Measurements from ENCODE around the gene KAZALD1. TPM values are rescaled to one million over a fixed set of nuclear protein-coding genes. Genes with fewer than 3 reads are reported as not detected.

KAZALD1 gene
- total and polyA plus RNA-seq, 7 donors: 0.49 to 40.2 (median 3.9) TPM

GRCh38 chr10:101014966-101015581, 46.7 kb upstream of the KAZALD1 start:
- Histone ChIP-seq H3K27ac (no peak overlapping the region), H3K36me3 (no peaks in the 10 kb centered on the region), H3K9me3 (no peaks in the 10 kb centered on the region), H3K27me3 (peaks cover 0 to 18% (median 6%) of the 10 kb centered on the region in 3 donors), H3K4me3 (no peak overlapping the region), H3K4me1 (peaks cover 0 to 31% (median 28%) of the 10 kb centered on the region in 4 donors)
- intact Hi-C loops (cut with DNase I): no loop called here
- no peak for DNase-seq
- TF ChIP-seq POLR2AphosphoS5 (IDR thresholded peaks at IDR 0.05) (no peak), CTCF (IDR thresholded peaks at IDR 0.05) (no peak), EP300 (IDR thresholded peaks at IDR 0.05) (no peak), POLR2A (IDR thresholded peaks at IDR 0.05) (no peak)
- 44 to 46% methylated on average over 7 of the region's 7 CpGs for WGBS, 2 donors

- TF ChIP-seq CTCF (IDR thresholded peaks at IDR 0.05): no peak
- TF ChIP-seq POLR2A (IDR thresholded peaks at IDR 0.05): no peak
- TF ChIP-seq POLR2AphosphoS5 (IDR thresholded peaks at IDR 0.05): no peak
- no peak for TF ChIP-seq EP300 (IDR thresholded peaks at IDR 0.05)
- Histone ChIP-seq H3K27ac (no peak overlapping the region), H3K27me3 (peaks cover 0 to 18% (median 6%) of the 10 kb centered on the region in 3 donors), H3K9me3 (no peaks in the 10 kb centered on the region), H3K4me3 (no peak overlapping the region), H3K36me3 (no peaks in the 10 kb centered on the region), H3K4me1 (peaks cover 0 to 31% (median 28%) of the 10 kb centered on the region in 4 donors)
- intact Hi-C loops (cut with DNase I): no loop called here
- no peak for DNase-seq
- 92% methylated on average over 8 of the region's 8 CpGs for WGBS, 2 donors
Measured at GRCh38 chr10:101015582-101015973, 46.2 kb upstream of the KAZALD1 start.

DNA sequence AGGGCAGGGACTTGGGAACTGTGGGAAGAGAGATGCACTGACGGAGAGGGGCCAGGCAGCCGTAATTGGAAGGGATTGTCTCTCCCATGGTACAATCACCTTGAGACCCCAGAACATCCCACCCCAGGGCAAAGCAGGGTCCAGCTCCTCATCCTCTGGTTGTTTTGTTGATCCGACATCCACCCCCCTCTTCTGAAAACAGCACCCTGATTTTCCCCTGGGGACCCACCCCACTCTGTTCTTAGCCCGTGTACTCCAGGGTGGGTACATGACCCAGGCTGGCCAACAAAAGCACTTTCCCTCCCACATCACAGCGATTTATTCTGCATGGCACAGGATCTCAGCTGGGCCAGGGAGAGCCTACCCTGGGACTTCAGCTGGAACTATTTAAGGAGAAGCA, 45.0 kb upstream of the KAZALD1 start:
- Histone ChIP-seq H3K27ac (no peak overlapping the region), H3K27me3 (peaks cover 0 to 18% (median 6%) of the 10 kb centered on the region in 3 donors), H3K4me3 (no peak overlapping the region), H3K36me3 (no peaks in the 10 kb centered on the region), H3K9me3 (no peaks in the 10 kb centered on the region), H3K4me1 (peaks cover 0 to 31% (median 28%) of the 10 kb centered on the region in 4 donors)
- intact Hi-C loops (cut with DNase I): no loop called here
- DNase-seq: no peak
- WGBS, 2 donors: 75 to 82% methylated on average over 5 of the region's 5 CpGs
- TF ChIP-seq CTCF (IDR thresholded peaks at IDR 0.05): no peak
- no peak for TF ChIP-seq EP300 (IDR thresholded peaks at IDR 0.05)
- TF ChIP-seq POLR2AphosphoS5 (IDR thresholded peaks at IDR 0.05): no peak
- no peak for TF ChIP-seq POLR2A (IDR thresholded peaks at IDR 0.05)

DNA sequence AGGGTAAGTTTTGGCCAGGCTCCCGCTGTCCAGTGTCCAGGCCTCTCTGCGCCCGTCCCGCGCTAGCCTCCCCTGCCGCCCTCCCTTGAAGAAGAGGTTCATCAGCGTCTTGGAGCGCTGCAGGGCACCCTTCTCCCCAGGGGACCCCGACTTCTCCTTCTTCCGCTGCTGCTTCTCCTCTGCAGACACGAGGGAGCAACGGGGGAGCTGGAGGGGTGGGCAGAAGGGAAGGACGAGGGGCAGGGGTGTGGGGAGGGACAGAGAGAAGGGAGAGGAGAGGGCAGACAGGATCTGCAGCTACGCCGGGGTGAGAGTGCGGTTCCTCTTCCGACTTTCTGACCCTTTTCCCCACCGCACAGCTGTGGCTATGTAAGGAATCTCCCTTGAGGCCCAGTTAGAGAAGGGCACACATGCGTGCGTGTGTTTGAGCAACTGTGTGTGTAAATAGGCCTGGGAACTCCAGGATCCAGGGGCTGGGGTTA, 43.6 kb upstream of the KAZALD1 start:
- Histone ChIP-seq H3K9me3 (no peaks in the 10 kb centered on the region), H3K27me3 (peaks cover 0 to 18% (median 6%) of the 10 kb centered on the region in 3 donors), H3K4me3 (no peak overlapping the region), H3K36me3 (no peaks in the 10 kb centered on the region), H3K27ac (no peak overlapping the region), H3K4me1 (peaks cover 0 to 20% (median 18%) of the 10 kb centered on the region in 4 donors)
- TF ChIP-seq EP300 (IDR thresholded peaks at IDR 0.05) (no peak), POLR2AphosphoS5 (IDR thresholded peaks at IDR 0.05) (no peak), CTCF (IDR thresholded peaks at IDR 0.05) (no peak), POLR2A (IDR thresholded peaks at IDR 0.05) (no peak)
- WGBS, 2 donors: 55 to 81% methylated on average over 20 of the region's 20 CpGs
- intact Hi-C loops (cut with DNase I): no loop called here
- DNase-seq: no peak

Data from sigmoid colon (tissue), 7 donors.